Measurements from ENCODE around the gene OR1D5.
"Not testable (repeated sequence)": the region's sequence is repeated elsewhere in the genome, so short reads cannot be mapped to it uniquely, and the experiment has no call there.

Gene OR1D5

GRCh38 chr17:3033741-3034577, 29.4 kb downstream of the OR1D5 start:
- H3K9me3 ChIP-seq (ENCODE audit: insufficient read depth, low read length) = no peaks in the 10 kb centered on the region
- no peak overlapping the region for H2AFZ ChIP-seq (ENCODE audit: low read depth, low read length, severe bottlenecking)
- no peaks in the 10 kb centered on the region for H3K9me2 ChIP-seq (replicated peaks; ENCODE audit: insufficient read depth, low read length)
- no peak overlapping the region for H3K9ac ChIP-seq (ENCODE audit: low read length)
- no peaks in the 10 kb centered on the region for H3F3A ChIP-seq (ENCODE audit: insufficient read depth)
- no peak overlapping the region for H3K4me3 ChIP-seq (ENCODE audit: insufficient read depth, low read length, poor library complexity, severe bottlenecking)
- H4K20me1 ChIP-seq (ENCODE audit: low read depth, low read length) = no peaks in the 10 kb centered on the region
- H3K27me3 ChIP-seq (ENCODE audit: low read length) = no peaks in the 10 kb centered on the region
- no peak overlapping the region for H3K4me2 ChIP-seq (ENCODE audit: low read depth, low read length, poor library complexity, severe bottlenecking)
- H3K36me3 ChIP-seq (ENCODE audit: low read length) = no peaks in the 10 kb centered on the region
- TF ChIP-seq CTCF (IDR thresholded peaks at IDR 0.05; ENCODE audit: insufficient read depth, low read length, poor library complexity, severe bottlenecking) (no peak), EZH2phosphoT487 (conservative IDR thresholded peaks at IDR 0.05; ENCODE audit: low read length) (no peak)
- no peak overlapping the region for H3K27ac ChIP-seq (ENCODE audit: low read depth, low read length)
- no peaks in the 10 kb centered on the region for H3K79me2 ChIP-seq (ENCODE audit: insufficient read depth, low read length)

GRCh38 chr17:3033248-3033640, 30.2 kb downstream of the OR1D5 start:
- Histone ChIP-seq H3K79me2 (ENCODE audit: insufficient read depth, low read length) (no peaks in the 10 kb centered on the region), H3K27ac (ENCODE audit: low read depth, low read length) (no peak overlapping the region), H3K27me3 (ENCODE audit: low read length) (no peaks in the 10 kb centered on the region), H3K9ac (ENCODE audit: low read length) (no peak overlapping the region), H3K9me2 (replicated peaks; ENCODE audit: insufficient read depth, low read length) (no peaks in the 10 kb centered on the region), H2AFZ (ENCODE audit: low read depth, low read length, severe bottlenecking) (no peak overlapping the region), H3K4me2 (ENCODE audit: low read depth, low read length, poor library complexity, severe bottlenecking) (no peak overlapping the region), H3K4me3 (ENCODE audit: insufficient read depth, low read length, poor library complexity, severe bottlenecking) (no peak overlapping the region), H3F3A (ENCODE audit: insufficient read depth) (no peaks in the 10 kb centered on the region), H4K20me1 (ENCODE audit: low read depth, low read length) (no peaks in the 10 kb centered on the region), H3K36me3 (ENCODE audit: low read length) (no peaks in the 10 kb centered on the region), H3K9me3 (ENCODE audit: insufficient read depth, low read length) (no peaks in the 10 kb centered on the region)
- TF ChIP-seq EZH2phosphoT487 (conservative IDR thresholded peaks at IDR 0.05; ENCODE audit: low read length) = no peak
- no peak for TF ChIP-seq CTCF (IDR thresholded peaks at IDR 0.05; ENCODE audit: insufficient read depth, low read length, poor library complexity, severe bottlenecking)

- TF ChIP-seq CTCF (IDR thresholded peaks at IDR 0.05; ENCODE audit: insufficient read depth, low read length, poor library complexity, severe bottlenecking) (no peak), EZH2phosphoT487 (conservative IDR thresholded peaks at IDR 0.05; ENCODE audit: low read length) (no peak)
- no peaks in the 10 kb centered on the region for H3F3A ChIP-seq (ENCODE audit: insufficient read depth)
- no peak overlapping the region for H3K4me3 ChIP-seq (ENCODE audit: insufficient read depth, low read length, poor library complexity, severe bottlenecking)
- H3K27ac ChIP-seq (ENCODE audit: low read depth, low read length) = no peak overlapping the region
- no peaks in the 10 kb centered on the region for H3K9me2 ChIP-seq (replicated peaks; ENCODE audit: insufficient read depth, low read length)
- H3K9ac ChIP-seq (ENCODE audit: low read length) = no peak overlapping the region
- no peaks in the 10 kb centered on the region for H3K27me3 ChIP-seq (ENCODE audit: low read length)
- H3K79me2 ChIP-seq (ENCODE audit: insufficient read depth, low read length) = no peaks in the 10 kb centered on the region
- H2AFZ ChIP-seq (ENCODE audit: low read depth, low read length, severe bottlenecking) = no peak overlapping the region
- no peaks in the 10 kb centered on the region for H4K20me1 ChIP-seq (ENCODE audit: low read depth, low read length)
- no peaks in the 10 kb centered on the region for H3K36me3 ChIP-seq (ENCODE audit: low read length)
- no peak overlapping the region for H3K4me2 ChIP-seq (ENCODE audit: low read depth, low read length, poor library complexity, severe bottlenecking)
- H3K9me3 ChIP-seq (ENCODE audit: insufficient read depth, low read length) = no peaks in the 10 kb centered on the region
Observed at GRCh38 chr17:3032258-3033247, 30.9 kb downstream of the OR1D5 start.

- H3K4me3 ChIP-seq (ENCODE audit: insufficient read depth, low read length, poor library complexity, severe bottlenecking); H3K9ac ChIP-seq (ENCODE audit: low read length); H3K27me3 ChIP-seq (ENCODE audit: low read length); H3K36me3 ChIP-seq (ENCODE audit: low read length); H3F3A ChIP-seq (ENCODE audit: insufficient read depth); H3K9me3 ChIP-seq (ENCODE audit: insufficient read depth, low read length); H2AFZ ChIP-seq (ENCODE audit: low read depth, low read length, severe bottlenecking); H3K9me2 ChIP-seq (replicated peaks; ENCODE audit: insufficient read depth, low read length); H4K20me1 ChIP-seq (ENCODE audit: low read depth, low read length); H3K79me2 ChIP-seq (ENCODE audit: insufficient read depth, low read length); H3K27ac ChIP-seq (ENCODE audit: low read depth, low read length); H3K4me2 ChIP-seq (ENCODE audit: low read depth, low read length, poor library complexity, severe bottlenecking): not testable (repeated sequence)
Observed at GRCh38 chr17:3030852-3031470, 32.4 kb downstream of the OR1D5 start.

Data from SU-DHL-6 (cell line).